K562 (cell line): ENCODE results near the gene TRPC5OS. TPM values are rescaled to one million over a fixed set of nuclear protein-coding genes. Genes with fewer than 3 reads are reported as not detected.

ENCODE experiments used
- ATAC-seq: fragments of 200-7000 bp; cut with Tn5 transposase; 3 replicates; pipeline ENCODE4 v1.9.1; 2020; ENCODE audit warnings: moderate library complexity
- BruUV-seq: library from RNA; stranded (reverse); fragments of 400-500 nt; replicated peaks from 2 replicates; lab custom pipeline; 2021; lab: Mats Ljungman, UMichigan
- CTCF ChIA-PET: fragments of 300-600 bp; formaldehyde crosslinking; extraction: SDS; loops from one replicate; lab custom pipeline; 2021; ENCODE audit warnings: low intra/inter-chr PET ratio; lab: Yijun Ruan, JAX
- POLR2A ChIA-PET: fragments of 300-600, 350-650 bp; sonication (Branson Sonifier 250); formaldehyde crosslinking; extraction: SDS; loops from one replicate; lab custom pipeline; 2021; ENCODE audit warnings: antibody characterized with exemption, inconsistent platforms; lab: Yijun Ruan, JAX
- DNase-seq, 4 experiments: peaks; one replicate each; pipeline versions ENCODE4 v3.0.0 to v3.0.0-alpha.2; 2011 to 2018; ENCODE audit warnings: low spot score in 3 of 4, mixed read lengths in 3 of 4; ENCODE audit errors: extremely low read depth in 1 of 4
- FAIRE-seq: peaks from 2 replicates; lab custom pipeline; 2011; peaks lifted over from hg19 to GRCh38; lab: Jason Lieb, UNC
- H2AFZ ChIP-seq: 2 replicates; pipeline ENCODE4 v1.6.0; 2011; ENCODE audit warnings: low read depth, low read length, control low read depth, inconsistent platforms
- H3K27ac ChIP-seq: fragments of 200-600 bp; 3 replicates; pipeline ENCODE4 v1.8.0; 2011; ENCODE audit warnings: low read depth, mild to moderate bottlenecking, control low read depth, inconsistent platforms, low read length, moderate library complexity, mixed read lengths; ENCODE audit errors: extremely low read depth
- H3K27me3 ChIP-seq, 2 experiments: fragments of 300-600 bp in 1 of 2; 2 replicates in 1 of 2; 3 replicates in 1 of 2; pipeline versions ENCODE4 v1.6.0 to v1.8.0; 2011; ENCODE audit warnings: inconsistent platforms in 2 of 2, low read length in 2 of 2, mild to moderate bottlenecking in 1 of 2, mixed read lengths in 1 of 2, moderate library complexity in 1 of 2; ENCODE audit not compliant: control insufficient read depth in 2 of 2, insufficient read depth in 2 of 2
- H3K36me3 ChIP-seq: fragments of 300-600 bp; 3 replicates; pipeline ENCODE4 v1.8.0; 2011; ENCODE audit warnings: mild to moderate bottlenecking, low read length, inconsistent platforms; ENCODE audit not compliant: control insufficient read depth, insufficient read depth
- H3K4me1 ChIP-seq, 2 experiments: fragments of 200-600 bp in 1 of 2; replicated peaks in 1 of 2; 2 replicates in 1 of 2; 3 replicates in 1 of 2; pipeline versions ENCODE4 v1.5.1 to v1.8.0; 2011; ENCODE audit warnings: inconsistent platforms in 2 of 2, low read length in 2 of 2, mild to moderate bottlenecking in 1 of 2, mixed read lengths in 1 of 2, moderate library complexity in 1 of 2; ENCODE audit not compliant: control insufficient read depth in 2 of 2, insufficient read depth in 2 of 2
- H3K4me2 ChIP-seq: 2 replicates; pipeline ENCODE4 v1.6.1; 2011; ENCODE audit warnings: low read length, control low read depth, inconsistent platforms, mixed read lengths; ENCODE audit not compliant: insufficient read depth
- H3K4me3 ChIP-seq: fragments of 200-600 bp; sonication (generic), shearing (Covaris generic); 2 replicates; pipeline ENCODE4 v1.5.1; 2016; ENCODE audit warnings: control low read depth, inconsistent platforms
- H3K79me2 ChIP-seq: fragments of 200-600 bp; 3 replicates; pipeline ENCODE4 v1.8.0; 2011; ENCODE audit warnings: low read length, inconsistent platforms; ENCODE audit not compliant: control insufficient read depth, insufficient read depth
- H3K9ac ChIP-seq, 2 experiments: 2 replicates each; pipeline versions ENCODE4 v1.6.0 to v1.6.1; 2011; ENCODE audit warnings: low read depth in 2 of 2, low read length in 2 of 2, control low read depth in 1 of 2, inconsistent platforms in 1 of 2, mild to moderate bottlenecking in 1 of 2, mixed read lengths in 1 of 2; ENCODE audit not compliant: insufficient read depth in 1 of 2
- H3K9me1 ChIP-seq: one replicate; pipeline ENCODE4 v1.6.0; 2011; ENCODE audit warnings: inconsistent platforms, mild to moderate bottlenecking, low read length, moderate library complexity; ENCODE audit not compliant: control insufficient read depth, insufficient read depth
- H3K9me3 ChIP-seq: replicated peaks from 2 replicates; pipeline ENCODE4 v1.5.1; 2011; ENCODE audit warnings: low read depth, low read length, inconsistent platforms; ENCODE audit not compliant: control insufficient read depth, insufficient read depth
- H4K20me1 ChIP-seq: replicated peaks from 2 replicates; pipeline ENCODE4 v1.6.1; 2011; ENCODE audit warnings: low read length, inconsistent platforms, mixed read lengths; ENCODE audit not compliant: control insufficient read depth, insufficient read depth
- ARID4B ChIP-seq: sonication (generic); formaldehyde crosslinking; IDR thresholded peaks from 2 replicates; pipeline ENCODE4 v1.8.0; 2022; ENCODE audit warnings: mild to moderate bottlenecking, missing genetic modification reagents
- ATF3 ChIP-seq, 2 experiments: fragments of 450-650 bp in 1 of 2; sonication (generic) in 1 of 2; formaldehyde crosslinking in 1 of 2; IDR thresholded peaks in 1 of 2; conservative IDR thresholded peaks in 1 of 2; 2 replicates each; pipeline versions ENCODE4 v1.6.1 to v1.8.1; 2016 to 2023; ENCODE audit warnings: mild to moderate bottlenecking in 2 of 2, moderate library complexity in 2 of 2, inconsistent platforms in 1 of 2, missing genetic modification reagents in 1 of 2
- KDM2B ChIP-seq: fragments of 250-450 bp; sonication (Bioruptor Pico); IDR thresholded peaks from 2 replicates; pipeline ENCODE4 v1.8.0; 2021; ENCODE audit warnings: mild to moderate bottlenecking, moderate library complexity
- MCM3 ChIP-seq: fragments of 450-650 bp; IDR thresholded peaks from 2 replicates; pipeline ENCODE4 v1.6.1; 2016
- RUNX1 ChIP-seq: sonication (generic); IDR thresholded peaks from 2 replicates; pipeline ENCODE4 v1.6.1; 2016; ENCODE audit warnings: antibody characterized with exemption, low read depth
- SMARCA4 ChIP-seq: fragments of 450-650 bp; IDR thresholded peaks from 2 replicates; pipeline ENCODE4 v1.6.1; 2016
- TEAD4 ChIP-seq, 2 experiments: sonication (generic) in 1 of 2; formaldehyde crosslinking in 1 of 2; IDR thresholded peaks; 2 replicates each; pipeline versions ENCODE4 v1.6.1 to v1.8.0; 2012 to 2022; ENCODE audit warnings: borderline replicate concordance in 1 of 2, inconsistent platforms in 1 of 2, low read length in 1 of 2, mild to moderate bottlenecking in 1 of 2, missing genetic modification reagents in 1 of 2
- XRCC4 ChIP-seq: IDR thresholded peaks from one replicate; pipeline ENCODE4 v1.6.1; 2011; ENCODE audit not compliant: insufficient read depth, insufficient read length; ENCODE audit errors: extremely low read depth
- WGBS: fragments of 100-300 bp; shearing (Covaris generic); methylation state at CpG from one replicate; pipeline ENCODE4 v1.1.6; 2016; ENCODE audit warnings: low coverage, mixed read lengths; ENCODE audit not compliant: insufficient coverage; ENCODE audit errors: missing lambda C conversion rate; 5-methylcytosine and 5-hydroxymethylcytosine counted together
- in situ Hi-C: fragments of 300-500 bp; cut with MboI; formaldehyde crosslinking; loops from 4 replicates; pipeline ENCODE4 v1.15.0; 2018; ENCODE audit warnings: inconsistent platforms, mixed read lengths
- intact Hi-C: fragments of 100-400 bp; cut with micrococcal nuclease; formaldehyde crosslinking; loops from 2 replicates; pipeline ENCODE4 v1.14.2; 2022
- polyA plus RNA-seq, 8 experiments: library from polyadenylated mRNA; depleted of rRNA in 4 of 8; stranded (reverse) in 5 of 8; unstranded in 3 of 8; fragments of >200 nt; fragmentation: Nextera tagmentation in 2 of 8; fragmentation: Illumina TruSeq in 1 of 8; extraction: Ambion mirVana in 2 of 8; extraction: Trizol in 1 of 8; gene quantifications; 2 replicates each; pipeline versions ENCODE4 v1.2.1 to v1.2.3, GENCODE V29; 2011 to 2014; ENCODE audit warnings: inconsistent platforms in 1 of 8, missing spikeins in 1 of 8
- total RNA-seq, 7 experiments: library from RNA; depleted of rRNA in 6 of 7; stranded (reverse); fragments of >200 nt in 6 of 7; fragmentation: Illumina TruSeq in 2 of 7; extraction: Trizol in 2 of 7; gene quantifications; 2 replicates each; pipeline versions ENCODE4 v1.2.1 to v1.2.3, GENCODE V29; 2011 to 2021; ENCODE audit warnings: low replicate concordance in 1 of 7

Gene TRPC5OS
- total and polyA plus RNA-seq, 9 of the 15 experiments (the other 6 are each of a cell fraction or from before 2014, with no cell fraction given), result not detected

- WGBS, result 0% methylated on average over 3 of the region's 3 CpGs
- no peaks in the 10 kb centered on the region for H3K79me2 ChIP-seq
- H3K4me3 ChIP-seq, result no peak overlapping the region
- no peaks in the 10 kb centered on the region for H4K20me1 ChIP-seq
- POLR2A ChIA-PET, result interaction anchor here (0.7 kb wide), 1 partner anchor 1698 kb away, joined by 3 read pairs; no protein-coding TSS in a partner anchor
- in situ Hi-C loops, result loop anchor here (25.0 kb wide), 1 partner anchor 760 kb away; no protein-coding TSS in a partner anchor
- CTCF ChIA-PET, result no interaction called here
- no peaks in the 10 kb centered on the region for H3K4me1 ChIP-seq
- intact Hi-C loops, result no loop called here
- H3K9me1 ChIP-seq, result no peaks in the 10 kb centered on the region
- FAIRE-seq (no peak), ATAC-seq (no peak), DNase-seq (no peak)
- H2AFZ ChIP-seq, result no peak overlapping the region
- no peak overlapping the region for H3K4me2 ChIP-seq
- no peaks in the 10 kb centered on the region for H3K27me3 ChIP-seq
- no peaks in the 10 kb centered on the region for H3K9me3 ChIP-seq
- H3K9ac ChIP-seq, result no peak overlapping the region
- H3K36me3 ChIP-seq, result no peaks in the 10 kb centered on the region
- TF ChIP-seq XRCC4 (no peak), RUNX1 (no peak), ARID4B (CRISPR knock-in tag) (no peak), KDM2B (no peak), TEAD4 (IDR thresholded peaks at IDR 0.05; ENCODE audit: low read length) (no peak), TEAD4 (CRISPR knock-in tag; IDR thresholded peaks at IDR 0.05; ENCODE audit: borderline replicate concordance) (no peak), MCM3 (no peak), ATF3 (IDR thresholded peaks at IDR 0.05) (no peak), ATF3 (CRISPR knock-in tag; conservative IDR thresholded peaks at IDR 0.05) (no peak), SMARCA4 (no peak)
- BruUV-seq, result no TSS peak
- H3K27ac ChIP-seq, result no peak overlapping the region
These were observed 1.7 kb downstream of the TRPC5OS start for GRCh38 chrX:111877681-111878080.
